Dermis microvascular lymphatic vessel endothelial cell (primary cell): Measurements from ENCODE around the gene MYBBP1A. TPM values are rescaled to one million over a fixed set of nuclear protein-coding genes. Genes with fewer than 3 reads are reported as not detected.
"Not testable (repeated sequence)": the region's sequence is repeated elsewhere in the genome, so short reads cannot be mapped to it uniquely, and the experiment has no call there.

ENCODE experiments used
- DNase-seq, 2 donors: peaks; one replicate each; pipeline versions ENCODE4 v3.0.0 to v3.0.0-alpha.2; 2010; ENCODE audit warnings: low read depth in 2 of 2
- total RNA-seq: library from RNA; depleted of rRNA; stranded (reverse); fragments of >200 nt; gene quantifications from 2 replicates; pipeline ENCODE4 v1.2.1, GENCODE V29; 2014

The MYBBP1A gene
- total RNA-seq: 29.7 and 34.3 TPM in 2 replicates

GRCh38 chr17:4554997-4555799, at the start of gene MYBBP1A:
Gene MYBBP1A, minus strand, starts transcription at chr17:4555384. Its CDS starts 60 bp downstream, at chr17:4555324.
- DNase-seq: peak; percentile 91 to 94

- DNase-seq: not testable (repeated sequence)
These were observed 49.6 kb upstream of the MYBBP1A start for GRCh38 chr17:4604736-4605135.

- no peak for DNase-seq
These were observed 49.0 kb upstream of the MYBBP1A start for GRCh38 chr17:4604111-4604644.

GRCh38 chr17:4602041-4602440, 46.9 kb upstream of the MYBBP1A start:
- no peak for DNase-seq

- DNase-seq: no peak
These were observed 46.1 kb upstream of the MYBBP1A start for GRCh38 chr17:4601326-4601725.

GRCh38 chr17:4600563-4600962, 45.4 kb upstream of the MYBBP1A start:
- DNase-seq: no peak

GRCh38 chr17:4599505-4600281, 44.5 kb upstream of the MYBBP1A start:
- DNase-seq: no peak

GRCh38 chr17:4598776-4599504, 43.8 kb upstream of the MYBBP1A start:
- no peak for DNase-seq

- no peak for DNase-seq
These were observed 42.8 kb upstream of the MYBBP1A start for GRCh38 chr17:4597975-4598374.

- no peak for DNase-seq
These were observed 41.6 kb upstream of the MYBBP1A start for GRCh38 chr17:4596636-4597380.

- DNase-seq: not testable (repeated sequence)
These were observed 40.6 kb upstream of the MYBBP1A start for GRCh38 chr17:4595685-4596342.

GRCh38 chr17:4594931-4595684, 39.9 kb upstream of the MYBBP1A start:
- DNase-seq: peak in 1 of 2 donors; percentile 26

GRCh38 chr17:4594406-4594805, 39.2 kb upstream of the MYBBP1A start:
- DNase-seq: no peak

GRCh38 chr17:4593021-4593421, 37.8 kb upstream of the MYBBP1A start:
- DNase-seq: no peak

GRCh38 chr17:4592240-4593005, 37.2 kb upstream of the MYBBP1A start:
- no peak for DNase-seq

- no peak for DNase-seq
These were observed 36.3 kb upstream of the MYBBP1A start for GRCh38 chr17:4591529-4591928.

GRCh38 chr17:4590981-4591453, 35.8 kb upstream of the MYBBP1A start:
- no peak for DNase-seq

GRCh38 chr17:4590042-4590441, 34.9 kb upstream of the MYBBP1A start:
- DNase-seq: not testable (repeated sequence)
